Psoas muscle (tissue), 8 donors: ENCODE data around the gene SEC23IP. TPM values are rescaled to one million over a fixed set of nuclear protein-coding genes. Genes with fewer than 3 reads are reported as not detected.

Experiments used
- ATAC-seq, 4 donors: fragments of 200-7000 bp; cut with Tn5 transposase; one replicate each; pipeline ENCODE4 v1.9.1; 2020; ENCODE audit warnings: moderate library complexity in 3 of 4, mild to moderate bottlenecking in 2 of 4
- DNase-seq, 2 donors: peaks; one replicate each; pipeline ENCODE4 v3.0.0-alpha.2; 2020
- H3K27ac ChIP-seq: fragments of 200-600 bp; one replicate; pipeline ENCODE4 v1.8.0; 2022
- H3K27me3 ChIP-seq, 3 donors: fragments of 200-600 bp in 1 of 3; one replicate each; pipeline versions ENCODE4 v1.6.1 to v1.8.0; 2013 to 2022; ENCODE audit warnings: low read length in 2 of 3, mild to moderate bottlenecking in 2 of 3, moderate library complexity in 1 of 3; ENCODE audit not compliant: insufficient read depth in 3 of 3
- H3K36me3 ChIP-seq, 2 donors: fragments of 200-600 bp in 1 of 2; one replicate each; pipeline versions ENCODE4 v1.6.1 to v1.8.0; 2013 to 2022; ENCODE audit warnings: low read depth in 1 of 2, mild to moderate bottlenecking in 1 of 2, moderate library complexity in 1 of 2; ENCODE audit not compliant: insufficient read depth in 1 of 2
- H3K4me1 ChIP-seq: fragments of 200-600 bp; one replicate; pipeline ENCODE4 v1.8.0; 2022
- H3K4me3 ChIP-seq: fragments of 200-600 bp; one replicate; pipeline ENCODE4 v1.8.0; 2022; ENCODE audit warnings: mild to moderate bottlenecking
- H3K9me3 ChIP-seq: fragments of 200-600 bp; one replicate; pipeline ENCODE4 v1.8.0; 2022
- CTCF ChIP-seq: fragments of 200-600 bp; IDR thresholded peaks from one replicate; pipeline ENCODE4 v1.8.0; 2022; ENCODE audit warnings: antibody characterized with exemption
- WGBS, 3 donors: extraction: QIAGEN DNeasy Blood & Tissue Kit; methylation state at CpG; one replicate each; pipeline versions ENCODE4 v1.1.6 to v1.1.7; 2013; 5-methylcytosine and 5-hydroxymethylcytosine counted together
- intact Hi-C, 2 donors: fragments of 100-400 bp; cut with DNase I; formaldehyde crosslinking; loops; one replicate each; pipeline versions ENCODE4 v1.11.0 to v1.14.2; 2022
- polyA plus RNA-seq, 3 donors: library from polyadenylated mRNA; stranded (reverse); fragments of 200-250 nt; gene quantifications; one replicate each; pipeline ENCODE4 v1.2.3, GENCODE V29; 2013
- total RNA-seq, 4 donors: library from RNA; stranded (reverse); fragmentation: NEBNext Ultra II Directional in 2 of 4; extraction: Animal tissue kit (Norgen Biotek cat#: 25700) in 2 of 4; gene quantifications; one replicate each; pipeline versions ENCODE4 v1.2.1 to v1.2.4, GENCODE V29; 2021 to 2023
- donor health status: healthy with polysubstance abuse.
- donor health status: DM: no; HTN: no; CAD: no; lungs with moderate emphysema.
- donor health status: Bipolar disorder and iron deficiency.
- donor health status: healthy.
- donor health status: DM: yes; HTN: yes; CAD: no.
- donor health status: DM: no; HTN: no; CAD: no.
- donor health status: DM: no; HTN: no; CAD: no.
- donor health status: DM: yes; HTN: yes; CAD: no.

Gene SEC23IP
- total and polyA plus RNA-seq, 7 donors: 6.5 to 49.7 (median 27.3) TPM

DNA sequence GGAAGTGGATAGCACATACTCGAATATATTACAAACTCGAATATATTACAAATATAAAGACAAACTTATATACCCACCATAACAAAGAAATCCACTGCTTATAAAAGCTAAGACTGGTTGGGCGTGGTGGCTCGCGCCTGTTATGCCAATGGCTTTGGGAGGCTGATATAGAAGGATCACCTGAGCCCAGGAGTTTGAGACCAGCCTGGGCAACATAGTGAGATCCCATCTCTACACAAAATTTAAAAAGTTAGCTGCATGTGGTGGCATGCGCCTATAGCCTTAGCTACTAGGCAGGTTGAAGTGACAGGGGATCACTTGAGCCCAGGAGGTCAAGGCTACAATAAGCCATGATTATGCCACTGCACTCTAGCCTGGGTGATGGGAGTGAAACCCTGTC, 40.3 kb upstream of the SEC23IP start:
- peaks cover 17% of the 10 kb centered on the region for H3K4me1 ChIP-seq
- no peak for TF ChIP-seq CTCF
- no peak overlapping the region for H3K27ac ChIP-seq
- H3K9me3 ChIP-seq: no peaks in the 10 kb centered on the region
- no peak for DNase-seq
- no peaks in the 10 kb centered on the region for H3K27me3 ChIP-seq
- WGBS, 3 donors: 96 to 99% (median 98%) methylated on average over 6 of the region's 6 CpGs
- no peak for ATAC-seq
- intact Hi-C loops: no loop called here
- H3K36me3 ChIP-seq: peaks cover 10 to 98% of the 10 kb centered on the region in 2 donors
- H3K4me3 ChIP-seq: no peak overlapping the region

DNA sequence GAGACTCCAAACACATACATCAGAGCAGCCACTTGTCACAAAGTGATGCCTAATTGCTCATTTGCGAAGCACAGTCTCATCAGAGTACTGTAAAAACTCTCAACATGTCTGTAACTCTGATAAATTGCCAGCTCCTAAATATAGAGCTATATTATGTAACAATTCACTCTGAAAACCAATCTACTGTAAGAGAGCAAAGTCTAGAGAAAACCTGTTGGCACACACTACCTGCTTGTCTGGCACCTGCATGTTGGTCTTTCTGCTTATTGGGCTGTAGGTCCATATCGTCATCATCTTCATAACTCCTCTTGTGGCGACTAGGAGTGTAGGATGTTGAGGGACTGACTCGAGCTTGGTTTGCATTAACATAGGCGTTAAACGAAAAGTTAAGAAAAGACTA, 39.7 kb upstream of the SEC23IP start:
- no peak for TF ChIP-seq CTCF
- Histone ChIP-seq H3K9me3 (no peaks in the 10 kb centered on the region), H3K27me3 (no peaks in the 10 kb centered on the region), H3K36me3 (peaks cover 7 to 96% of the 10 kb centered on the region in 2 donors), H3K27ac (no peak overlapping the region), H3K4me3 (no peak overlapping the region), H3K4me1 (peaks cover 17% of the 10 kb centered on the region)
- no peak for ATAC-seq
- intact Hi-C loops: no loop called here
- DNase-seq: no peak
- WGBS, 3 donors: 84 to 96% (median 88%) methylated on average over 6 of the region's 6 CpGs

- DNase-seq: no peak
- Histone ChIP-seq H3K27me3 (no peaks in the 10 kb centered on the region), H3K27ac (no peak overlapping the region), H3K9me3 (no peaks in the 10 kb centered on the region), H3K4me1 (peaks cover 17% of the 10 kb centered on the region), H3K4me3 (no peak overlapping the region), H3K36me3 (peaks cover 7 to 96% of the 10 kb centered on the region in 2 donors)
- WGBS, 3 donors: 24 to 74% (median 43%) methylated on average over 1 of the region's 1 CpG
- peak; percentile 37 to 85 (median 75) for ATAC-seq
- intact Hi-C loops: no loop called here
- no peak for TF ChIP-seq CTCF
These were observed 39.0 kb upstream of the SEC23IP start for GRCh38 chr10:119853574-119853973.

GRCh38 chr10:119858063-119858462, 34.5 kb upstream of the SEC23IP start:
- Histone ChIP-seq H3K36me3 (peaks cover 0 to 55% of the 10 kb centered on the region in 2 donors), H3K4me1 (peaks cover 14% of the 10 kb centered on the region), H3K9me3 (no peaks in the 10 kb centered on the region), H3K27me3 (no peaks in the 10 kb centered on the region), H3K4me3 (no peak overlapping the region), H3K27ac (no peak overlapping the region)
- TF ChIP-seq CTCF: no peak
- ATAC-seq: no peak
- intact Hi-C loops: loop anchor here (2.0 to 5.0 kb wide), 4 partner anchors 107 to 251 kb away; no protein-coding TSS in a partner anchor
- WGBS, 3 donors: 63 to 79% (median 64%) methylated on average over 1 of the region's 1 CpG
- no peak for DNase-seq
